ENCODE results near the gene CHMP4B. TPM values are rescaled to one million over a fixed set of nuclear protein-coding genes. Genes with fewer than 3 reads are reported as not detected.

CHMP4B gene
- total RNA-seq, 6 donors from 2014 or later, result 71.2 to 139 (median 104) TPM

DNA sequence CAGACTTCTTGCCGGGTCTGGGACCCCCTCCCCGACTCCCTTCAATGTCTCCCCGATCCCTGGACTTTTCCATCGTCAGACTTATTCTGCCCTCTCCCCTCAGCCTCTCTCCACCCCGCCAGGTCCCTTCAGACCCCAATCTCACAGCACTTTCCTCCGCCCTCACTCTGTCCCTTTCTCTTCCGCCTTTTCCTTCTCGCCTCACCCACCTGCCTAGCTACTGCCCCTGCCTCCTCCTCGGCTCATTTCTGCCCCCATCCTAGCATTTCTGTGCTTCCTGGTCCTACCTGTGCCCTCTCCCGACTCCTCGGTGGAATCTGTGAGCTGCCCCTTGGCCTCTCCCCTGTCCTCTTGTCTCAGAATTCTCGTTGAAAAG is 616 bp downstream of the CHMP4B start:
- H3K9me3 ChIP-seq, result no peaks in the 10 kb centered on the region
- WGBS, 2 donors, result 1 to 2% methylated on average over 12 of the region's 12 CpGs
- peak overlapping the region; percentile 91 to 98 (median 94) for H3K27ac ChIP-seq
- no peaks in the 10 kb centered on the region for H3K27me3 ChIP-seq
- no peak for DNase-seq
- no peak for TF ChIP-seq POLR2AphosphoS5 (IDR thresholded peaks at IDR 0.05)
- TF ChIP-seq EP300 (IDR thresholded peaks at IDR 0.05), result no peak
- TF ChIP-seq, protein P1, sequence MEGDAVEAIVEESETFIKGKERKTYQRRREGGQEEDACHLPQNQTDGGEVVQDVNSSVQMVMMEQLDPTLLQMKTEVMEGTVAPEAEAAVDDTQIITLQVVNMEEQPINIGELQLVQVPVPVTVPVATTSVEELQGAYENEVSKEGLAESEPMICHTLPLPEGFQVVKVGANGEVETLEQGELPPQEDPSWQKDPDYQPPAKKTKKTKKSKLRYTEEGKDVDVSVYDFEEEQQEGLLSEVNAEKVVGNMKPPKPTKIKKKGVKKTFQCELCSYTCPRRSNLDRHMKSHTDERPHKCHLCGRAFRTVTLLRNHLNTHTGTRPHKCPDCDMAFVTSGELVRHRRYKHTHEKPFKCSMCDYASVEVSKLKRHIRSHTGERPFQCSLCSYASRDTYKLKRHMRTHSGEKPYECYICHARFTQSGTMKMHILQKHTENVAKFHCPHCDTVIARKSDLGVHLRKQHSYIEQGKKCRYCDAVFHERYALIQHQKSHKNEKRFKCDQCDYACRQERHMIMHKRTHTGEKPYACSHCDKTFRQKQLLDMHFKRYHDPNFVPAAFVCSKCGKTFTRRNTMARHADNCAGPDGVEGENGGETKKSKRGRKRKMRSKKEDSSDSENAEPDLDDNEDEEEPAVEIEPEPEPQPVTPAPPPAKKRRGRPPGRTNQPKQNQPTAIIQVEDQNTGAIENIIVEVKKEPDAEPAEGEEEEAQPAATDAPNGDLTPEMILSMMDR (IDR thresholded peaks at IDR 0.05), result no peak
- no peak for TF ChIP-seq POLR2A (IDR thresholded peaks at IDR 0.05)
- H3K36me3 ChIP-seq, result no peaks in the 10 kb centered on the region
- H3K4me1 ChIP-seq, result peaks cover 30 to 44% (median 32%) of the 10 kb centered on the region in 4 donors
- peak in 1 of 2 donors; percentile 30 for ATAC-seq (ENCODE audit: low FRiP score in 2 of 2)
- H3K4me3 ChIP-seq, result peak overlapping the region; percentile 61 to 96 (median 80)

DNA sequence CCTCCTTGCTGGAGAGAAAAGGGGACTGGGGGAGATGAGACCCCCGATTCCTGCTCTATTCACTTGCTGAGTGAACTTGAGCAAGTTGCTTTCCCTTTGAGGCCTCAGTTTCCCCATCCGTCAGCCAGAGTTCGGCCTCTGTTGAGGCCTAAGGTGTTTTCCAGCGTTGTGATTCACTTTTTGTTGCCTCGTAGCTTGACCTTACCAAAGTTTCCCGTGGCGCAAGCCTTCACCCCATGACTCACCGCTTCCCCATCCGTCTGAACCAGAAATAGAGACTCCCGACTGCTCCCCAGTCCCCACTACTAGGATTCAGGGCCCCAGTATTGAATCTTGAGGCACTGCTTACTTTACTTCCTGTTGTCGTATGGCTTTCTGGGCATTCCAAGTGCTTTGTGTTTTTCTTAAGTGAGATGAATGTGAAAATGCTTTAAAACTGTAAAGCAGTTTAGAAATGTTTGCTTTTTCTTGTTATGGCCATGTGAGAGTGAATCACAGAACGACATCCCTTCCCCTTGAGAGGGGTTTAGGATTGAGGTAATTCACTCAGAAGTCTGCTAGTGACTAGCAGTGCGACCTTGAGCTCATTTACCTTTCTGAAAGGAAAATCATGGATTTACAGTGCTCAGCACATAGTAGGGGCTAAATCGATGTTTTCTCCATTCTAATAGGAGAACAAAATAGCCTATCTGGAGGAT is 1.2 kb downstream of the CHMP4B start:
- H3K4me1 ChIP-seq, result peaks cover 34 to 49% (median 34%) of the 10 kb centered on the region in 4 donors
- no peak for TF ChIP-seq EP300 (IDR thresholded peaks at IDR 0.05)
- peak in 3 of 4 donors; percentile 23 to 52 (median 40) for TF ChIP-seq POLR2A (IDR thresholded peaks at IDR 0.05)
- peak; percentile 27 to 65 for TF ChIP-seq POLR2AphosphoS5 (IDR thresholded peaks at IDR 0.05)
- TF ChIP-seq, protein P1 (IDR thresholded peaks at IDR 0.05), result no peak
- no peaks in the 10 kb centered on the region for H3K36me3 ChIP-seq
- no peaks in the 10 kb centered on the region for H3K9me3 ChIP-seq
- peak overlapping the region; percentile 91 to 98 (median 94) for H3K27ac ChIP-seq
- peak overlapping the region; percentile 61 to 96 (median 80) for H3K4me3 ChIP-seq
- H3K27me3 ChIP-seq, result no peaks in the 10 kb centered on the region
- DNase-seq (peak in 1 of 2 donors; percentile 87), ATAC-seq (ENCODE audit: low FRiP score in 2 of 2) (peak; percentile 61 to 72)
- 5 to 6% methylated on average over 14 of the region's 14 CpGs for WGBS, 2 donors

DNA sequence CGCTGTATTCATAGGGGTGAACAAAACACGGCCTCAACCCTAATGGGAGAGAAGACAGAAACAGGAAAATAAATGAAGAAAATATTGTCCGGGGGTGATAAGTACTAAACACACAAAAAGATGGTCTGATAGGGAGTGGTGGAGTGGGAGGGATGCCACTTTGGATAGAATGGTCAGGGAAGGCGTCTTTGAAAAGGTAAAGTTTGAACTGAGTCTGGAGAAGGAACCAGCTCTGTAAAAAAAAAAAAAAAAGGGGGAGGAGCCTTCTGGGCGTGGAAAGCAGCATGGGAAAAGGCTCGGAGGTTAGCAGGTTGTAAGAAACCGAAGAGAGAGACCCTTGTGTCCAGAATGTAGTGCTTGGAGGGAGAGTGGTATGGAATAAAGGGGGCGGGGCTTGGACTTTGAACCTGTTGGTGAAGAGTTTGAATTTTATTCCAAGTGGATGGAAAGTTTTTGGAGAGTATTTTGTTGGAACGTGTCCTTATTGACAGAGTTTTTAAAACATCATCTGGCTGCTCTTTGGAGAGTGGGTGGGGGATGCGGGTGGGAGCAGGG is 1.8 kb downstream of the CHMP4B start:
- peaks cover 34 to 56% (median 37%) of the 10 kb centered on the region in 4 donors for H3K4me1 ChIP-seq
- no peaks in the 10 kb centered on the region for H3K36me3 ChIP-seq
- no peaks in the 10 kb centered on the region for H3K27me3 ChIP-seq
- ATAC-seq (ENCODE audit: low FRiP score in 2 of 2) (no peak), DNase-seq (no peak)
- WGBS, 2 donors, result 32 to 35% methylated on average over 10 of the region's 10 CpGs
- H3K9me3 ChIP-seq, result no peaks in the 10 kb centered on the region
- no peak for TF ChIP-seq EP300 (IDR thresholded peaks at IDR 0.05)
- TF ChIP-seq, protein P1 (IDR thresholded peaks at IDR 0.05), result no peak
- TF ChIP-seq POLR2AphosphoS5 (IDR thresholded peaks at IDR 0.05), result no peak
- TF ChIP-seq POLR2A (IDR thresholded peaks at IDR 0.05), result no peak
- peak overlapping the region; percentile 91 to 98 (median 94) for H3K27ac ChIP-seq
- peak overlapping the region; percentile 6 to 96 (median 72) for H3K4me3 ChIP-seq

DNA sequence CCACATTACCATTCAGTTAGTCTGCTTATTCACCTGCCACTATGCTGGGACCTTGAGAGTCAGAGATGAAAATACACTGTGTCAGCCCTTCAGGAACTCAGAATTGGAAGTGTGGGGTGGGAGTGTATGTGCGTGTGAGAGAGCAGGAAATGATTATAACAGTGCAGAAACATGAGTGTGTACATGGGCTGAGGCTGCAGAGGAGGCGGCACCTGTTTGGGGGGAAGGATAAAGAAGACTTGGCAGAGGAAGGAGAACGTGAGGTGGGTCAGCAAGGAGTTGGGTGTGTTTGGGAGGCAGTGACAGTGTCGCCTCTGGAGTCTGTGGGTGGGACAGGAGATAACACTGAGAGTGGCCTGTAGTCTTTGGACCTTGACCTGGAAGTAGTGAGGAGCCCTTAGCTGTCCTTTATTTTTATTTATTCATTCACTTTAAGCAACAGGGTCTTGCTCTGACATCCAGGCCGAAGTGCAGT is 3.1 kb downstream of the CHMP4B start:
- ATAC-seq (ENCODE audit: low FRiP score in 2 of 2) (no peak), DNase-seq (no peak)
- Histone ChIP-seq H3K27ac (peak overlapping the region in 1 of 4 donors; percentile 13), H3K36me3 (peaks cover 0 to 4% (median 0%) of the 10 kb centered on the region in 4 donors), H3K4me1 (peaks cover 39 to 68% (median 41%) of the 10 kb centered on the region in 4 donors), H3K9me3 (no peaks in the 10 kb centered on the region), H3K4me3 (no peak overlapping the region), H3K27me3 (no peaks in the 10 kb centered on the region)
- WGBS, 2 donors, result 34 to 53% methylated on average over 5 of the region's 5 CpGs
- no peak for TF ChIP-seq EP300 (IDR thresholded peaks at IDR 0.05)
- no peak for TF ChIP-seq POLR2A (IDR thresholded peaks at IDR 0.05)
- TF ChIP-seq POLR2AphosphoS5 (IDR thresholded peaks at IDR 0.05), result no peak
- TF ChIP-seq, protein P1 (IDR thresholded peaks at IDR 0.05), result no peak

Data from upper lobe of left lung (tissue), 6 donors.